GM12878 (cell line): ENCODE data around the gene MFSD6. TPM values are rescaled to one million over a fixed set of nuclear protein-coding genes. Genes with fewer than 3 reads are reported as not detected.

ENCODE experiments used
- ATAC-seq: fragments of 200-7000 bp; cut with Tn5 transposase; 3 replicates; pipeline ENCODE4 v1.9.1; 2020; ENCODE audit warnings: mild to moderate bottlenecking, moderate library complexity
- BruUV-seq: library from RNA; stranded (reverse); fragments of 400-500 nt; replicated peaks from 2 replicates; lab custom pipeline; 2021; lab: Mats Ljungman, UMichigan
- CTCF ChIA-PET: fragments of 300-600 bp; sonication (Branson Sonifier 250); formaldehyde crosslinking; extraction: SDS; loops from one replicate; lab custom pipeline; 2021; ENCODE audit warnings: inconsistent platforms; lab: Yijun Ruan, JAX
- POLR2A ChIA-PET: fragments of 350-600 bp; formaldehyde crosslinking; extraction: SDS; loops from one replicate; lab custom pipeline; 2021; ENCODE audit warnings: inconsistent platforms; lab: Charles Lee
- RAD21 ChIA-PET: fragments of 300-600 bp; sonication (Branson Sonifier 250); formaldehyde crosslinking; loops from one replicate; lab custom pipeline; 2023; ENCODE audit warnings: antibody characterized with exemption; ENCODE audit not compliant: unreplicated experiment; lab: Charles Lee
- SMC1A ChIA-PET: fragments of 300-600 bp; sonication (Branson Sonifier 250); formaldehyde crosslinking; loops from one replicate; lab custom pipeline; 2023; ENCODE audit not compliant: unreplicated experiment, uncharacterized antibody; lab: Charles Lee
- DNase-seq: peaks from one replicate; pipeline ENCODE4 v3.0.0-alpha.2; 2011; ENCODE audit warnings: low read depth, low spot score
- FAIRE-seq: peaks from 3 replicates; lab custom pipeline; 2011; peaks lifted over from hg19 to GRCh38; lab: Jason Lieb, UNC
- H2AFZ ChIP-seq: 2 replicates; pipeline ENCODE4 v1.6.0; 2011; ENCODE audit warnings: low read depth, low read length, control low read depth; ENCODE audit not compliant: control insufficient read depth
- H3K27ac ChIP-seq: 2 replicates; pipeline ENCODE4 v1.5.1; 2011; ENCODE audit warnings: control low read depth; ENCODE audit not compliant: control insufficient read depth, insufficient read depth
- H3K27me3 ChIP-seq, 2 experiments: replicated peaks in 1 of 2; 2 replicates each; pipeline versions ENCODE4 v1.6.0 to v1.6.1; 2011; ENCODE audit warnings: low read length in 1 of 2; ENCODE audit not compliant: control insufficient read depth in 2 of 2, insufficient read depth in 2 of 2
- H3K36me3 ChIP-seq, 2 experiments: 2 replicates each; pipeline ENCODE4 v1.5.1; 2011; ENCODE audit warnings: low read length in 1 of 2; ENCODE audit not compliant: control insufficient read depth in 2 of 2, insufficient read depth in 2 of 2
- H3K4me1 ChIP-seq: 2 replicates; pipeline ENCODE4 v1.6.1; 2011; ENCODE audit warnings: mild to moderate bottlenecking, low read length, moderate library complexity, mixed read lengths; ENCODE audit not compliant: control insufficient read depth, insufficient read depth
- H3K4me2 ChIP-seq: 2 replicates; pipeline ENCODE4 v1.6.0; 2011; ENCODE audit warnings: control low read depth; ENCODE audit not compliant: control insufficient read depth, insufficient read depth
- H3K4me3 ChIP-seq: fragments of 200-600 bp; sonication (generic); 2 replicates; pipeline ENCODE4 v1.5.1; 2016
- H3K79me2 ChIP-seq: 2 replicates; pipeline ENCODE4 v1.6.0; 2011; ENCODE audit warnings: low read length; ENCODE audit not compliant: control insufficient read depth, insufficient read depth
- H3K9ac ChIP-seq: 2 replicates; pipeline ENCODE4 v1.8.0; 2011; ENCODE audit warnings: low read length, control low read depth, mixed read lengths; ENCODE audit not compliant: control insufficient read depth, insufficient read depth
- H3K9me3 ChIP-seq: replicated peaks from 3 replicates; pipeline ENCODE4 v1.5.1; 2011; ENCODE audit warnings: mild to moderate bottlenecking, low read length; ENCODE audit not compliant: control insufficient read depth, insufficient read depth
- H4K20me1 ChIP-seq: 2 replicates; pipeline ENCODE4 v1.6.0; 2011; ENCODE audit not compliant: control insufficient read depth, insufficient read depth
- BCLAF1 ChIP-seq: fragments of 450-650 bp; IDR thresholded peaks from 2 replicates; pipeline ENCODE4 v1.6.1; 2017; ENCODE audit warnings: antibody characterized with exemption, mild to moderate bottlenecking, moderate library complexity
- MEF2A ChIP-seq: IDR thresholded peaks from 2 replicates; pipeline ENCODE4 v1.6.1; 2011; ENCODE audit warnings: low read depth, mild to moderate bottlenecking, low read length, moderate library complexity; ENCODE audit not compliant: insufficient read depth
- POLR2AphosphoS2 ChIP-seq: IDR thresholded peaks from 2 replicates; pipeline ENCODE4 v1.6.1; 2011; ENCODE audit warnings: low read depth, mild to moderate bottlenecking, low read length, improper control_type of control experiment, moderate library complexity
- RAD51 ChIP-seq: fragments of 450-650 bp; IDR thresholded peaks from 2 replicates; pipeline ENCODE4 v1.6.1; 2016; ENCODE audit warnings: moderate library complexity, mild to moderate bottlenecking, inconsistent platforms
- TCF3 ChIP-seq: IDR thresholded peaks from 2 replicates; pipeline ENCODE4 v1.6.1; 2012; ENCODE audit warnings: low read depth, mild to moderate bottlenecking, low read length, borderline replicate concordance; ENCODE audit not compliant: insufficient read depth
- ZNF687 ChIP-seq: fragments of 450-650 bp; IDR thresholded peaks from 2 replicates; pipeline ENCODE4 v1.6.1; 2017; ENCODE audit warnings: mild to moderate bottlenecking, moderate library complexity
- ZZZ3 ChIP-seq: IDR thresholded peaks from 2 replicates; pipeline ENCODE4 v1.6.1; 2011; ENCODE audit warnings: low read depth; ENCODE audit not compliant: control insufficient read depth, insufficient read length
- WGBS: methylation state at CpG from one replicate; pipeline ENCODE4 v1.1.6; 2016; ENCODE audit warnings: low lambda C conversion rate; ENCODE audit not compliant: insufficient replicate concordance, insufficient coverage; ENCODE audit errors: missing lambda C conversion rate; 5-methylcytosine and 5-hydroxymethylcytosine counted together
- in situ Hi-C: fragments of 300-500 bp; cut with MboI; formaldehyde crosslinking; loops from 9 replicates; pipeline ENCODE4 v1.14.3; 2018; ENCODE audit warnings: mixed read lengths
- intact Hi-C: fragments of 100-400 bp; cut with micrococcal nuclease; formaldehyde crosslinking; loops from one replicate; pipeline ENCODE4 v1.14.2; 2022; ENCODE audit not compliant: unreplicated experiment
- polyA plus RNA-seq, 11 experiments: library from polyadenylated mRNA; depleted of rRNA in 4 of 11; unstranded in 6 of 11; stranded (reverse) in 5 of 11; fragments of >200 nt; fragmentation: Nextera tagmentation in 4 of 11; fragmentation: Illumina TruSeq in 1 of 11; extraction: Ambion mirVana in 4 of 11; extraction: Trizol in 1 of 11; gene quantifications; 1 replicate in 1 of 11; 2 replicates in 10 of 11; pipeline versions ENCODE4 v1.2.1 to v1.2.3, GENCODE V29; 2011 to 2016; ENCODE audit warnings: inconsistent platforms in 2 of 11, missing spikeins in 2 of 11, low read depth in 1 of 11
- total RNA-seq, 4 experiments: library from RNA; depleted of rRNA in 3 of 4; stranded (reverse); fragments of >200 nt in 3 of 4; fragmentation: Illumina TruSeq in 1 of 4; extraction: Trizol in 1 of 4; gene quantifications; 2 replicates each; pipeline versions ENCODE4 v1.2.1 to v1.2.3, GENCODE V29; 2013 to 2021

The MFSD6 gene
- total and polyA plus RNA-seq, 10 of the 15 experiments (the other 5 are each of a cell fraction or from before 2014, with no cell fraction given) = 6.7 to 42.6 (median 24.2) TPM

GRCh38 chr2:190446193-190446592, 38.0 kb downstream of the MFSD6 start:
- FAIRE-seq (no peak), ATAC-seq (no peak), DNase-seq (no peak)
- in situ Hi-C loops (no loop called here), intact Hi-C loops (no loop called here)
- no peak overlapping the region for H3K27ac ChIP-seq
- H3K9ac ChIP-seq = no peak overlapping the region
- H3K4me1 ChIP-seq = peaks cover 5% of the 10 kb centered on the region
- no peak overlapping the region for H3K4me2 ChIP-seq
- no peaks in the 10 kb centered on the region for H4K20me1 ChIP-seq
- 93% methylated on average over 2 of the region's 2 CpGs for WGBS
- SMC1A ChIA-PET = interaction anchor here (1.1 to 4.7 kb wide), 8 partner anchors 11 to 93 kb away, joined by 3 to 47 read pairs (median 4); no protein-coding TSS in a partner anchor
- BruUV-seq = no TSS peak
- H3K36me3 ChIP-seq = peaks cover 0 to 9% of the 10 kb centered on the region in 2 experiments; a peak in 1 of 4 replicates
- H3K4me3 ChIP-seq = no peak overlapping the region
- no peak overlapping the region for H2AFZ ChIP-seq
- RAD21 ChIA-PET = interaction anchor here (0.8 to 2.0 kb wide), 4 partner anchors 13 to 494 kb away, joined by 3 to 8 read pairs (median 4); no protein-coding TSS in a partner anchor
- POLR2A ChIA-PET = no interaction called here
- CTCF ChIA-PET = interaction anchor here (0.6 to 1.6 kb wide), 5 partner anchors 14 to 404 kb away, joined by 3 to 6 read pairs (median 3); no protein-coding TSS in a partner anchor
- peaks cover 27% of the 10 kb centered on the region for H3K79me2 ChIP-seq
- H3K9me3 ChIP-seq = no peaks in the 10 kb centered on the region
- H3K27me3 ChIP-seq = no peaks in the 10 kb centered on the region
- TF ChIP-seq RAD51 (no peak), ZZZ3 (no peak), POLR2AphosphoS2 (no peak), ZNF687 (no peak), MEF2A (no peak), TCF3 (no peak), BCLAF1 (no peak)
